NCI-H226 (cell line): Measurements from ENCODE around the gene KDM4D.
A peak's percentile ranks its signal among the peaks of the same experiment; 100 is the strongest.
"Not testable (repeated sequence)": the region's sequence is repeated elsewhere in the genome, so short reads cannot be mapped to it uniquely, and the experiment has no call there.

ENCODE experiments used
- DNase-seq: peaks from one replicate; pipeline ENCODE4 v3.0.0-alpha.2; 2015

The KDM4D gene

DNA sequence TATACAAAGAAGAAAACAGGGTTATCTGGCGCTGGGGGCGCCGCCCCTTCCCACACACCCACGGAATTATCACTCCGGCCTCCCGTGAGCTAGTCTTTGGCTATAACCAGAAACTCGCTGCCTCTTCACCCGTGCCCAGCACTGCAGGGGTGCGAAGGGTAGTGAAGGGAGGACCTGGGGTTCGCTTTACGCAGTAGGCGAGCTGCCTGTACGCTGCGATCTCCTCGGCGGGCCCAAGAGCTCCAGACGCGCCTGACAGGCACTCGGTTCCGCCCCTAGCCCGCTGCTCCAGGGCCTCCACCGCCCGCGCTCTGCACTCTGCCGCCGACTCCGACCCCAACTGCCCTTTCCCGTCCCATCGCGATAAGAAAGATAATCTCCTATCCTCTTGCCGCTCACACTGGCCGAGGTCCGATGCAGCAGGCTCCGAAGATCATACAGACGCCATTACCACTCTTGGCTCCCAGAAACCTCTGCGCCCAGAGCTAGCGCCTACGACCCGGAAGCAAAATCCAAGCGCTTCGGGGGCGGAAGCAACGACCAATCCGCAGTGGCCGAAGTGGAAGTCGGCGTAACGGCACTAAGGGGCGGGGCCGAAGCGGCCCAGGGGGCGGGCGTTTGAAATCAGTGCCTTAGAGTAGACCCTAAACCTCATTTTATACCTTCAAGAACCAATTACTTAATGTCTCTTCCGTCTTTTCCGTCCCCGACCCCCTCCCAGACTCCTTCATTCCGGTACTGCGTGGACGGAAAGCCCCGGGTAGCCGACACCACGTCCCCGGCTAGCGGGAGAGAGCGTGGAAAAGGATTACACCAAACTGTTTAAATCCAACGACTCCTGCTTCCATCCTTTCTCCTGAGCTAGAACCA, at the start of gene KDM4D, which contains the start of gene CWC15:
Gene KDM4D (plus strand): TSS at position 611 of the 870 bp plus-strand sequence. CDS start 23,664 bp downstream, outside the sequence.
Gene CWC15 (minus strand): TSS at position 458 of the 870 bp plus-strand sequence. CDS start 1,371 bp downstream, outside the sequence.
- peak; percentile 95 for DNase-seq

- DNase-seq, result no peak
These were observed 49.3 kb upstream of the KDM4D start for GRCh38 chr11:94924171-94924572.

DNA sequence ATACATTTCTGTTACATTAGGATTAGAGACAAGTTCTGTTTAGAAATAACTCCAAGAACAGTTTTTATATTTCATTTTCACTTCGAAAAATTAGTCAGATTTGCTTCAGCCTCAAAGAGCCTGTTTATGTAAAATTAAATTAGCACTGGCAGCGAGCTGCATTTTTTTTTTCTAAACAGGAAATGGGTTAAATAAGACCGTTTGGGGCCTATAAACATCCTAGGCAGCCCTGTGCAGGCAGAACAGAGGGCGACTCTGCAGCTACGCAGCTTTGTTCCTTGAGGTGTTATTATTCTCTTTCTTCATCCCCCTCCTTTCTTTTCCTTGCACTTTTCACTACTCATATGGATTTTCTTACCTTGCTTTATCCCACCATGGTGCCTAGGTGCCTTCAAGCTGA, 48.9 kb upstream of the KDM4D start:
- DNase-seq, result no peak

- DNase-seq, result no peak
These were observed 47.9 kb upstream of the KDM4D start for GRCh38 chr11:94925422-94926270.

- DNase-seq, result no peak
These were observed 47.3 kb upstream of the KDM4D start for GRCh38 chr11:94926271-94926625.

- DNase-seq, result peak; percentile 72
These were observed 46.7 kb upstream of the KDM4D start for GRCh38 chr11:94926698-94927237.

GRCh38 chr11:94928117-94928990, 45.2 kb upstream of the KDM4D start:
- DNase-seq, result no peak

DNA sequence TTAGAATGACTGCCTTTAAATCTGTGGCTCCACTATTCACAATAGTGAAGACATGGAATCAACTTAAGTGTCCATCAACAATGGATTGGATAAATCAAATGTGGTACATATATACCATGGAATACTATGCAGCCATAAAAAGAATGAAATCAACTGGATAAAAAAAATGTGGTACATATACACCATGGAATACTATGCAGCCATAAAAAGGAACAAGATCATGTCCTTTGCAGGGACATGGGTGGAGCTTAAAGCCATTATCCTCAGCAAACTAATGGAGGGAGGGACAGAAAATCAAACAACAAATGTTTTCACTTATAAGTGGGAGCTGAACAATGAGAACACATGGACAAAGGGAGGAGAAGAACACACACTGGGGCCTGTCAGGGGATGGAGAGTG, 41.4 kb upstream of the KDM4D start:
- not testable (repeated sequence) for DNase-seq

DNA sequence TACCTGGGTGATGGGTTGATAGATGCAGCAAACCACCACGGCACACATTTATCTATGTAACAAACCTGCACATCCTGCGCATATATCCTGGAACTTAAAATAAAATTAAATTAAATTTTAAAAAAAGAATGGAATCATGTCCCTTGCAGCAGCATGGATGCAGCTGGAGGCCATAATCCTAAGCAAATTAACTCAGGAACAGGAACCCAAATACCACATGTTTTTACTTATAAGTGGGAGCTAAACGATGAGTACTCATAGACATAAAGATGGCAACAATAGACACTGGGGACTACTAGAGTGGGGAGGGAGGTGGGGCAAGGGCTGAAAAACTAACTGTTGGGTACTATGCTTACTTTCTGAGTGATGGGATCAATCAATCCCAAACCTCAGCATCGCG, 41.0 kb upstream of the KDM4D start:
- no peak for DNase-seq

DNA sequence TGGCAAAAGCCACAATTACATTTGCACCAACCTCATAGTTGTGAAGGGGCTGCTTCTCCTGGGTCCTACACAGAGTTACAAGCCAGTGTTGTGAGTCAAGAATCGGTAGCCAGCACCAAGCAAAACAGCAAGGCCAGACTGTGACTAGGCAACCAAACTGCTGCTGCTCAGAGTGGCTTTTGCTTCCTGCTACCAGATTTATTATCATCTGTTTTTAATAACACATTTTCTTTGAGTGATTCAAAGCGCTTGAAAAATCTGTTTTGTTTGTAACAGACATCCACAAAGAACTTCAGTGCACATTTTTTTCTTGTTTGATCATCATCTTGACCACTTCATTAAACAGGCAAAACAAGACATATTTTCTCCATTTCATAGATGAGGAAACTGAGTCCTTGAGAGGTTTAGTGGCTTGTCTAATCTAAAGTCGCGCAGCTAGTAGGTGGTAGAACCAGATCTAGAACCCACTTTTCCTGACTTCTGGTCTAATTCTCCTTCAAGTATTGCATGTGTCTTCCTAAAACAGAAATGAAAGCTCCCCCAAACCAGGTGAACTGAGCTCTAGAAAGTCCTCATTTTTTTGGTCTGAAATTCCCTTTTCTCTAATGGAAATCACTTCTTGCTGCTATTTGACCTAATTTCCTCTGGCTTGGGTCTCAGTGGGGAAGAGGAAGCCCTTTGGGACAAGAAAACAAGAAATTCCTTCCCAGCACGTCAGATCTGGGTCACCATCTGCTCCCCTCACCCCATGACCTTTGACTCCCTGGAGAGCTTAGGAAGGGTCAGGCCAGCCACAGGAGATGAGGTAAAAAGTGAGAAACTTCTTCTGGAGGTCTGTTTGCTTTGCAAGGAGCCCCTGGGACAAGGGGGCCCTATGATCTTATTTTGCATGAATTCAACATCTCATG, 40.0 kb upstream of the KDM4D start:
- peak; percentile 57 for DNase-seq

DNA sequence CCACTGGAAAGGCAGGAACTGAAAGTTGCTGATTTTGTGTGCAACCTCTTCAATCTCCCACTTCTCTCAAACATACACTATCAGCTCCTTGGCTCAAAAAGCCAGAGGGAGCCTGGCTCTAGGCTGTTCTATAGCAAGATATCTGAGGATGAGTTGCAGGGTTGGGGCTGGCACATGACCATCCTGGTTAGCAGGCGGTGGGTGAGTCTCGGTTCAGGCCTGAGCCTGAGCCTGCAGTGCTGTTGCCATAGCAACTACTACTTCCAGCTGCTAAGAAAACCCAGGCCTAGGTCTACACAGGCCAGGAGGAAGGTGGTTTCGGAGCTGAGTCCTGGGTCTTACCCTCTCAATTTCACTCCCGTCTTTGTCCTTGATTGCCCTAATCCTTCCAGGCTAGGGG, 39.1 kb upstream of the KDM4D start:
- no peak for DNase-seq

- no peak for DNase-seq
These were observed 38.7 kb upstream of the KDM4D start for GRCh38 chr11:94934846-94935245.

GRCh38 chr11:94938095-94939055, 35.1 kb upstream of the KDM4D start:
- DNase-seq, result no peak

DNA sequence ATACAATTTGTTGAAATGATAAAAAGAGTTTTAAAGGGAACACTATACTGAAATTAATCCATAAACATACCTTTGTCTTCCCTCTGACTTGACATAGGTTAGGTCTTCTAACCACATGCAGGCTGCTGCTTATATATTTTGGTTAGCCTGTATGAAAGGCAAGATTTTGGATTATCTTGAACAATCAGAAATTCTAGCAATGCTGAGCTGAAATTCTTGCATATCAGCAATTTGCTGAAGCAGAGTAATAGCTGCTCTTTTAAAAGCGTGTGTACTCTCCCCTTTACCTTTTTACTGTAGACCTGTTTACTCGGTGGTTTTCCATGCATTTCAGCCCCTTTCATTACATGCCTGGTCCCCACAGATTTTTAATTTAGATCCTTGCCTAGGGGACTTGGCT, 34.2 kb upstream of the KDM4D start:
- no peak for DNase-seq

DNA sequence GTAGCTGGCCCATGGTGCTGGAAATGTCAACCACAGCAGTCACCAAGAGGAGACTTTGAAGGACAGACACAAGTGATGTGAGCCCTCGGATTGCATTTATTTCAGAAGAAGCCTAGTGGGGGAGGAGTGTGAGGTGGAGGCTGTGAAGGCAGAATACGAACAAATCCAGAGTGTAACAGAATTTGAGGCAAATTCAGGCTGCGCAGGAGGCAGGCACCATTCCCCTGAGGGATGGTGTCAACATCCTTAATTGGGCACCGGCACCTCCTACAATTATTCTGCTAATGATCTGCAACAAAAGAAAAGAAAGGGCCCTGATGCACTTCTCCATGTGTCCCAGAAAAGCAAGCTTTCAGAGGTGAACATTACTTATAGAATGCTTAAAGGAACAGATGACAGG, 32.4 kb upstream of the KDM4D start:
- no peak for DNase-seq

DNA sequence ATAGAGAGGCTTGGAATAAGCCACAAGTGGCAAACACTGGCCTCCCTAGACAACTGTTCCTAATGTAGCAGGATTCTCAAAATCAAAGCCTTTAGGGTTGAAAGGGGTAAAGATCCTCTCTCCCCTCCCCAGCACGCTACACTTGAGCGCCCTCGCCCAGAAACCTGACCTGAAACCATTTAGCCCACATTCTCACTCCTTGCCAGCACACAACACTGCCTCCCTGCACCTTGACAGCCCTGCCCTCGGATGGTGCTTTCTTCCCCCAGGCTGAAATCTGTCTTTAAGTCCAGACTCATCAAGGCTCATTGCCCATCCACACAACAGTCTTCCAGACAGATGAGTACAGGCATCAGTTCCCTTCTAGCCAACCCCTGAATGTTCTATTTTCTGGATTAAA, 26.7 kb upstream of the KDM4D start:
- DNase-seq, result no peak

GRCh38 chr11:94948070-94948617, 25.4 kb upstream of the KDM4D start:
- peak; percentile 59 for DNase-seq

- no peak for DNase-seq
These were observed 18.8 kb upstream of the KDM4D start for GRCh38 chr11:94954753-94955152.

DNA sequence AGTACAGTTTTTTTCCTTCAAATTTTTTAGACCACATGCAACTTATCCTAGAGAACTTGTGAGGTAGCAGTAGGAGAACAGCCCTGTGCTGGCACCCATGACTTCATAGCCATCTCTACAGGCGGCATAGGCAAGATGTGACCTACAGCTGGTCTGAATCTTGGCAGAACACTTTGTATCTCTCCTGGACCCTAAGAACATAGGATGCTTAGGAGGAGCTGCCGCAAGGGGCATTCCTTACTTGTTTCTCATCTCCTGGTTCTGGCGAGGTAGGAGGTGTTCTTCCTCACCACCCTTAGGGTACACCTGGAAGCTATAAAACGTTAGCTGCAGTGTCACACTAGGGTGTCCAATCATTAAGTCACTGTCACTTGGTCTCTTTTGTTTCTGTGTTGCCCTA, 16.5 kb upstream of the KDM4D start:
- no peak for DNase-seq
